Effector memory CD4-positive, alpha-beta T cell (primary cell): ENCODE data around the gene DUOX1.

Experiments
- DNase-seq, 3 donors: peaks; one replicate each; pipeline ENCODE4 v3.0.0-alpha.2; 2020
- H3K27ac ChIP-seq: 2 replicates; pipeline ENCODE4 v1.7.0; 2013; ENCODE audit warnings: mild to moderate bottlenecking, low read length, moderate library complexity; ENCODE audit not compliant: insufficient read depth, poor library complexity, severe bottlenecking
- H3K27me3 ChIP-seq: replicated peaks from 2 replicates; pipeline ENCODE4 v1.7.0; 2013; ENCODE audit warnings: mild to moderate bottlenecking, low read length; ENCODE audit not compliant: insufficient read depth, control insufficient read depth, poor library complexity, severe bottlenecking
- H3K36me3 ChIP-seq: 2 replicates; pipeline ENCODE4 v1.7.0; 2013; ENCODE audit warnings: mild to moderate bottlenecking, low read length, moderate library complexity; ENCODE audit not compliant: control insufficient read depth, insufficient read depth
- H3K4me1 ChIP-seq: 2 replicates; pipeline ENCODE4 v1.7.0; 2013; ENCODE audit warnings: low read length, mild to moderate bottlenecking; ENCODE audit not compliant: control insufficient read depth, insufficient read depth, poor library complexity, severe bottlenecking
- H3K4me3 ChIP-seq: 2 replicates; pipeline ENCODE4 v1.7.0; 2013; ENCODE audit warnings: low read length, low read depth, mild to moderate bottlenecking; ENCODE audit not compliant: insufficient read depth, poor library complexity, severe bottlenecking
- H3K9me3 ChIP-seq: 2 replicates; pipeline ENCODE4 v1.7.0; 2013; ENCODE audit warnings: mild to moderate bottlenecking, low read length, moderate library complexity; ENCODE audit not compliant: control insufficient read depth

Gene DUOX1

GRCh38 chr15:45105586-45105985, 24.2 kb upstream of the DUOX1 start:
- Histone ChIP-seq H3K4me1 (no peaks in the 10 kb centered on the region), H3K36me3 (no peaks in the 10 kb centered on the region), H3K27ac (no peak overlapping the region), H3K4me3 (no peak overlapping the region), H3K9me3 (no peaks in the 10 kb centered on the region), H3K27me3 (peaks cover 11% of the 10 kb centered on the region)
- no peak for DNase-seq

- no peak for DNase-seq
- peaks cover 11% of the 10 kb centered on the region for H3K27me3 ChIP-seq
- H3K27ac ChIP-seq, result no peak overlapping the region
- no peaks in the 10 kb centered on the region for H3K9me3 ChIP-seq
- no peaks in the 10 kb centered on the region for H3K36me3 ChIP-seq
- no peaks in the 10 kb centered on the region for H3K4me1 ChIP-seq
- H3K4me3 ChIP-seq, result no peak overlapping the region
Observed at GRCh38 chr15:45106002-45106790, 23.6 kb upstream of the DUOX1 start.

- Histone ChIP-seq H3K9me3 (no peaks in the 10 kb centered on the region), H3K36me3 (no peaks in the 10 kb centered on the region), H3K4me1 (peaks cover 12% of the 10 kb centered on the region), H3K27ac (no peak overlapping the region), H3K27me3 (peaks cover 29% of the 10 kb centered on the region), H3K4me3 (no peak overlapping the region)
- DNase-seq, result no peak
Observed at GRCh38 chr15:45107941-45108630, 21.7 kb upstream of the DUOX1 start.

GRCh38 chr15:45110256-45110820, 19.5 kb upstream of the DUOX1 start:
- peaks cover 23% of the 10 kb centered on the region for H3K4me1 ChIP-seq
- no peak for DNase-seq
- H3K27ac ChIP-seq, result no peak overlapping the region
- H3K27me3 ChIP-seq, result peaks cover 45% of the 10 kb centered on the region
- H3K9me3 ChIP-seq, result no peaks in the 10 kb centered on the region
- H3K4me3 ChIP-seq, result no peak overlapping the region
- H3K36me3 ChIP-seq, result no peaks in the 10 kb centered on the region

GRCh38 chr15:45111390-45112142, 18.2 kb upstream of the DUOX1 start:
- peaks cover 30% of the 10 kb centered on the region for H3K4me1 ChIP-seq
- H3K9me3 ChIP-seq, result no peaks in the 10 kb centered on the region
- no peak overlapping the region for H3K4me3 ChIP-seq
- H3K27ac ChIP-seq, result no peak overlapping the region
- H3K27me3 ChIP-seq, result peaks cover 51% of the 10 kb centered on the region
- DNase-seq, result no peak
- no peaks in the 10 kb centered on the region for H3K36me3 ChIP-seq

- H3K27me3 ChIP-seq, result peaks cover 57% of the 10 kb centered on the region
Observed at GRCh38 chr15:45112143-45112590, 17.6 kb upstream of the DUOX1 start.

GRCh38 chr15:45112591-45113379, 17.0 kb upstream of the DUOX1 start:
- H3K9me3 ChIP-seq, result no peaks in the 10 kb centered on the region
- H3K36me3 ChIP-seq, result no peaks in the 10 kb centered on the region
- peaks cover 63% of the 10 kb centered on the region for H3K27me3 ChIP-seq
- H3K27ac ChIP-seq, result no peak overlapping the region
- H3K4me3 ChIP-seq, result peak overlapping the region; percentile 35
- peaks cover 41% of the 10 kb centered on the region for H3K4me1 ChIP-seq
- no peak for DNase-seq

More at GRCh38 chr15:45112143-45112590, 17.6 kb upstream of the DUOX1 start:
- no peak for DNase-seq
- Histone ChIP-seq H3K36me3 (no peaks in the 10 kb centered on the region), H3K27ac (no peak overlapping the region), H3K4me3 (peak overlapping the region; percentile 35), H3K9me3 (no peaks in the 10 kb centered on the region), H3K4me1 (peaks cover 36% of the 10 kb centered on the region)

- DNase-seq, result no peak
- H3K4me1 ChIP-seq, result peaks cover 46% of the 10 kb centered on the region
- no peak overlapping the region for H3K27ac ChIP-seq
- H3K27me3 ChIP-seq, result peaks cover 68% of the 10 kb centered on the region
- H3K36me3 ChIP-seq, result no peaks in the 10 kb centered on the region
- H3K9me3 ChIP-seq, result no peaks in the 10 kb centered on the region
- H3K4me3 ChIP-seq, result no peak overlapping the region
Observed at GRCh38 chr15:45113380-45113990, 16.3 kb upstream of the DUOX1 start.
